HG02678 (cell line): ENCODE results near the gene TBL1X.
"Not testable (repeated sequence)": the region's sequence is repeated elsewhere in the genome, so short reads cannot be mapped to it uniquely, and the experiment has no call there.

ENCODE experiments used
- ATAC-seq: cut with Tn5 transposase; IDR thresholded peaks from one replicate; pipeline ENCODE4 v1.9.1; 2021; ENCODE audit warnings: mild to moderate bottlenecking, moderate library complexity; ENCODE audit not compliant: unreplicated experiment

The TBL1X gene

GRCh38 chrX:9747644-9748043 lies 282.8 kb downstream of the TBL1X start:
- no peak for ATAC-seq

- no peak for ATAC-seq
Observed at GRCh38 chrX:9749146-9749692, 284.4 kb downstream of the TBL1X start.

GRCh38 chrX:9757366-9757765 lies 292.5 kb downstream of the TBL1X start:
- ATAC-seq: no peak

GRCh38 chrX:9758021-9758638 lies 293.3 kb downstream of the TBL1X start:
- no peak for ATAC-seq

- ATAC-seq: no peak
Observed at GRCh38 chrX:9759337-9759736, 294.5 kb downstream of the TBL1X start.

- ATAC-seq: no peak
Observed at GRCh38 chrX:9765072-9765736, 300.3 kb downstream of the TBL1X start.

GRCh38 chrX:9765737-9766097 lies 300.9 kb downstream of the TBL1X start, which contains the start of gene GPR143:
Gene GPR143, minus strand, starts transcription at chrX:9765847. Its CDS starts 30 bp downstream, at chrX:9765817.
- no peak for ATAC-seq

- no peak for ATAC-seq
Observed at GRCh38 chrX:9767375-9767774, 302.5 kb downstream of the TBL1X start.

GRCh38 chrX:9768321-9768839 lies 303.5 kb downstream of the TBL1X start:
- not testable (repeated sequence) for ATAC-seq

- no peak for ATAC-seq
Observed at GRCh38 chrX:9770319-9770718, 305.5 kb downstream of the TBL1X start.

GRCh38 chrX:9772943-9773342 lies 308.1 kb downstream of the TBL1X start:
- no peak for ATAC-seq

GRCh38 chrX:9775930-9776329 lies 311.1 kb downstream of the TBL1X start:
- ATAC-seq: no peak

- no peak for ATAC-seq
Observed at GRCh38 chrX:9781941-9782340, 317.1 kb downstream of the TBL1X start.

GRCh38 chrX:9784332-9784731 lies 319.5 kb downstream of the TBL1X start:
- ATAC-seq: no peak

- ATAC-seq: no peak
Observed at GRCh38 chrX:9785254-9785943, 320.5 kb downstream of the TBL1X start.

- ATAC-seq: no peak
Observed at GRCh38 chrX:9785944-9786797, 321.3 kb downstream of the TBL1X start, which contains the start of gene SHROOM2. Gene SHROOM2, plus strand, starts transcription at chrX:9786429. Its CDS starts 117 bp downstream, at chrX:9786546.

GRCh38 chrX:9786798-9787635 lies 322.2 kb downstream of the TBL1X start:
- no peak for ATAC-seq

GRCh38 chrX:9788911-9789310 lies 324.1 kb downstream of the TBL1X start:
- ATAC-seq: no peak

- no peak for ATAC-seq
Observed at GRCh38 chrX:9789555-9789954, 324.7 kb downstream of the TBL1X start.
